GM12878 (cell line): Measurements from ENCODE around the gene CYS1. TPM values are rescaled to one million over a fixed set of nuclear protein-coding genes. Genes with fewer than 3 reads are reported as not detected.

Experiments used
- ATAC-seq: fragments of 200-7000 bp; cut with Tn5 transposase; 3 replicates; pipeline ENCODE4 v1.9.1; 2020; ENCODE audit warnings: mild to moderate bottlenecking, moderate library complexity
- BruUV-seq: library from RNA; stranded (reverse); fragments of 400-500 nt; replicated peaks from 2 replicates; lab custom pipeline; 2021; lab: Mats Ljungman, UMichigan
- CTCF ChIA-PET: fragments of 300-600 bp; sonication (Branson Sonifier 250); formaldehyde crosslinking; extraction: SDS; loops from one replicate; lab custom pipeline; 2021; ENCODE audit warnings: inconsistent platforms; lab: Yijun Ruan, JAX
- POLR2A ChIA-PET: fragments of 350-600 bp; formaldehyde crosslinking; extraction: SDS; loops from one replicate; lab custom pipeline; 2021; ENCODE audit warnings: inconsistent platforms; lab: Charles Lee
- RAD21 ChIA-PET: fragments of 300-600 bp; sonication (Branson Sonifier 250); formaldehyde crosslinking; loops from one replicate; lab custom pipeline; 2023; ENCODE audit warnings: antibody characterized with exemption; ENCODE audit not compliant: unreplicated experiment; lab: Charles Lee
- SMC1A ChIA-PET: fragments of 300-600 bp; sonication (Branson Sonifier 250); formaldehyde crosslinking; loops from one replicate; lab custom pipeline; 2023; ENCODE audit not compliant: unreplicated experiment, uncharacterized antibody; lab: Charles Lee
- DNase-seq: peaks from one replicate; pipeline ENCODE4 v3.0.0-alpha.2; 2011; ENCODE audit warnings: low read depth, low spot score
- FAIRE-seq: peaks from 3 replicates; lab custom pipeline; 2011; peaks lifted over from hg19 to GRCh38; lab: Jason Lieb, UNC
- H2AFZ ChIP-seq: 2 replicates; pipeline ENCODE4 v1.6.0; 2011; ENCODE audit warnings: low read depth, low read length, control low read depth; ENCODE audit not compliant: control insufficient read depth
- H3K27ac ChIP-seq: 2 replicates; pipeline ENCODE4 v1.5.1; 2011; ENCODE audit warnings: control low read depth; ENCODE audit not compliant: control insufficient read depth, insufficient read depth
- H3K27me3 ChIP-seq, 2 experiments: replicated peaks in 1 of 2; 2 replicates each; pipeline versions ENCODE4 v1.6.0 to v1.6.1; 2011; ENCODE audit warnings: low read length in 1 of 2; ENCODE audit not compliant: control insufficient read depth in 2 of 2, insufficient read depth in 2 of 2
- H3K36me3 ChIP-seq, 2 experiments: 2 replicates each; pipeline ENCODE4 v1.5.1; 2011; ENCODE audit warnings: low read length in 1 of 2; ENCODE audit not compliant: control insufficient read depth in 2 of 2, insufficient read depth in 2 of 2
- H3K4me1 ChIP-seq: 2 replicates; pipeline ENCODE4 v1.6.1; 2011; ENCODE audit warnings: mild to moderate bottlenecking, low read length, moderate library complexity, mixed read lengths; ENCODE audit not compliant: control insufficient read depth, insufficient read depth
- H3K4me2 ChIP-seq: 2 replicates; pipeline ENCODE4 v1.6.0; 2011; ENCODE audit warnings: control low read depth; ENCODE audit not compliant: control insufficient read depth, insufficient read depth
- H3K4me3 ChIP-seq: fragments of 200-600 bp; sonication (generic); 2 replicates; pipeline ENCODE4 v1.5.1; 2016
- H3K79me2 ChIP-seq: 2 replicates; pipeline ENCODE4 v1.6.0; 2011; ENCODE audit warnings: low read length; ENCODE audit not compliant: control insufficient read depth, insufficient read depth
- H3K9ac ChIP-seq: 2 replicates; pipeline ENCODE4 v1.8.0; 2011; ENCODE audit warnings: low read length, control low read depth, mixed read lengths; ENCODE audit not compliant: control insufficient read depth, insufficient read depth
- H3K9me3 ChIP-seq: replicated peaks from 3 replicates; pipeline ENCODE4 v1.5.1; 2011; ENCODE audit warnings: mild to moderate bottlenecking, low read length; ENCODE audit not compliant: control insufficient read depth, insufficient read depth
- H4K20me1 ChIP-seq: 2 replicates; pipeline ENCODE4 v1.6.0; 2011; ENCODE audit not compliant: control insufficient read depth, insufficient read depth
- BCL11A ChIP-seq: IDR thresholded peaks from 2 replicates; pipeline ENCODE4 v1.6.1; 2011; ENCODE audit warnings: low read depth, low read length
- CEBPB ChIP-seq, 2 experiments: fragments of 150-350 bp in 1 of 2; IDR thresholded peaks; 2 replicates each; pipeline ENCODE4 v1.6.1; 2012 to 2014; ENCODE audit warnings: low read depth in 2 of 2, low read length in 2 of 2, borderline replicate concordance in 1 of 2, inconsistent platforms in 1 of 2
- CTCF ChIP-seq, 3 experiments: IDR thresholded peaks in 2 of 3; conservative IDR thresholded peaks in 1 of 3; 2 replicates each; pipeline ENCODE4 v1.5.1; 2011; ENCODE audit warnings: low read depth in 3 of 3, low read length in 3 of 3, mild to moderate bottlenecking in 3 of 3, control low read depth in 2 of 3, moderate library complexity in 2 of 3, inconsistent platforms in 1 of 3, mixed read lengths in 1 of 3; ENCODE audit not compliant: control insufficient read depth in 2 of 3, insufficient read depth in 1 of 3; ENCODE audit errors: extremely low read depth in 1 of 3
- E4F1 ChIP-seq: fragments of 450-650 bp; IDR thresholded peaks from 2 replicates; pipeline ENCODE4 v1.6.1; 2018; ENCODE audit warnings: borderline replicate concordance, mild to moderate bottlenecking; ENCODE audit not compliant: partially characterized antibody
- GATAD2B ChIP-seq: fragments of 450-650 bp; conservative IDR thresholded peaks from 2 replicates; pipeline ENCODE4 v1.6.1; 2017; ENCODE audit warnings: low read depth, mild to moderate bottlenecking, moderate library complexity
- MLLT1 ChIP-seq: fragments of 450-650 bp; IDR thresholded peaks from 2 replicates; pipeline ENCODE4 v1.6.1; 2016; ENCODE audit warnings: mild to moderate bottlenecking
- REST ChIP-seq: IDR thresholded peaks from 2 replicates; pipeline ENCODE4 v1.6.1; 2012; ENCODE audit warnings: mild to moderate bottlenecking, low read depth, low read length
- USF1 ChIP-seq: IDR thresholded peaks from 2 replicates; pipeline ENCODE4 v1.6.1; 2011; ENCODE audit warnings: borderline replicate concordance, low read depth, mild to moderate bottlenecking, moderate library complexity, mixed read lengths, low read length; ENCODE audit not compliant: insufficient read depth; ENCODE audit errors: extremely low read length
- WGBS: methylation state at CpG from one replicate; pipeline ENCODE4 v1.1.6; 2016; ENCODE audit warnings: low lambda C conversion rate; ENCODE audit not compliant: insufficient replicate concordance, insufficient coverage; ENCODE audit errors: missing lambda C conversion rate; 5-methylcytosine and 5-hydroxymethylcytosine counted together
- in situ Hi-C: fragments of 300-500 bp; cut with MboI; formaldehyde crosslinking; loops from 9 replicates; pipeline ENCODE4 v1.14.3; 2018; ENCODE audit warnings: mixed read lengths
- intact Hi-C: fragments of 100-400 bp; cut with micrococcal nuclease; formaldehyde crosslinking; loops from one replicate; pipeline ENCODE4 v1.14.2; 2022; ENCODE audit not compliant: unreplicated experiment
- polyA plus RNA-seq, 11 experiments: library from polyadenylated mRNA; depleted of rRNA in 4 of 11; unstranded in 6 of 11; stranded (reverse) in 5 of 11; fragments of >200 nt; fragmentation: Nextera tagmentation in 4 of 11; fragmentation: Illumina TruSeq in 1 of 11; extraction: Ambion mirVana in 4 of 11; extraction: Trizol in 1 of 11; gene quantifications; 1 replicate in 1 of 11; 2 replicates in 10 of 11; pipeline versions ENCODE4 v1.2.1 to v1.2.3, GENCODE V29; 2011 to 2016; ENCODE audit warnings: inconsistent platforms in 2 of 11, missing spikeins in 2 of 11, low read depth in 1 of 11
- total RNA-seq, 4 experiments: library from RNA; depleted of rRNA in 3 of 4; stranded (reverse); fragments of >200 nt in 3 of 4; fragmentation: Illumina TruSeq in 1 of 4; extraction: Trizol in 1 of 4; gene quantifications; 2 replicates each; pipeline versions ENCODE4 v1.2.1 to v1.2.3, GENCODE V29; 2013 to 2021

The CYS1 gene
- total and polyA plus RNA-seq, 10 of the 15 experiments (the other 5 are each of a cell fraction or from before 2014, with no cell fraction given) = 0.35 to 6.4 (median 2.5) TPM

GRCh38 chr2:10045561-10046355 is 34.5 kb downstream of the CYS1 start:
- FAIRE-seq = no peak
- POLR2A ChIA-PET = no interaction called here
- TF ChIP-seq USF1 (no peak), GATAD2B (no peak), REST (no peak), MLLT1 (no peak), CTCF (IDR thresholded peaks at IDR 0.05 in 2 of 3, conservative IDR thresholded peaks at IDR 0.05 in 1 of 3; ENCODE audit: control insufficient read depth in 2 of 3, extremely low read depth in 1 of 3, insufficient read depth in 1 of 3, low read depth in 3 of 3, low read length in 3 of 3) (no peak), BCL11A (no peak), E4F1 (no peak), CEBPB (IDR thresholded peaks at IDR 0.05; ENCODE audit: borderline replicate concordance in 1 of 2, low read depth in 2 of 2, low read length in 2 of 2) (no peak)

More at GRCh38 chr2:10045561-10046355, 34.5 kb downstream of the CYS1 start:
- ChIA-PET CTCF (interaction anchor here (0.7 to 10.0 kb wide), 7 partner anchors 9 to 278 kb away, joined by 3 to 164 read pairs (median 33); no protein-coding TSS in a partner anchor), RAD21 (interaction anchor here (1.7 to 4.6 kb wide), 4 partner anchors 61 to 390 kb away, joined by 4 to 70 read pairs (median 34); no protein-coding TSS in a partner anchor), SMC1A (interaction anchor here (0.8 to 5.2 kb wide), 8 partner anchors 11 to 268 kb away, joined by 3 to 46 read pairs (median 4); no protein-coding TSS in a partner anchor)
- no peaks in the 10 kb centered on the region for H4K20me1 ChIP-seq
- H3K27ac ChIP-seq = no peak overlapping the region
- peaks cover 2% of the 10 kb centered on the region; the same call in 1 of the 3 replicates for H3K9me3 ChIP-seq
- peaks cover 0 to 4% of the 10 kb centered on the region in 2 experiments; a peak in 1 of 4 replicates for H3K27me3 ChIP-seq
- no peak overlapping the region for H3K4me3 ChIP-seq
- H3K79me2 ChIP-seq = no peaks in the 10 kb centered on the region
- H3K4me2 ChIP-seq = no peak overlapping the region
- in situ Hi-C loops = loop anchor here (5.0 kb wide), 1 partner anchor 233 kb away; no protein-coding TSS in a partner anchor
- ATAC-seq (no peak), DNase-seq (no peak)
- H2AFZ ChIP-seq = no peak overlapping the region
- no peaks in the 10 kb centered on the region for H3K4me1 ChIP-seq
- 86% methylated on average over 20 of the region's 20 CpGs for WGBS
- no TSS peak for BruUV-seq
- no peaks in the 10 kb centered on the region for H3K36me3 ChIP-seq
- intact Hi-C loops = no loop called here
- H3K9ac ChIP-seq = no peak overlapping the region
